Keratinocyte (primary cell): Measurements from ENCODE around the gene ZNF784.

ENCODE experiments used
- CTCF ChIP-seq, 3 experiments: IDR thresholded peaks in 1 of 3; conservative IDR thresholded peaks in 1 of 3; optimal IDR thresholded peaks in 1 of 3; 2 replicates in 2 of 3; 3 replicates in 1 of 3; pipeline versions ENCODE3 to v1.5.1; 2011; ENCODE audit warnings: low read length in 3 of 3, mild to moderate bottlenecking in 3 of 3, moderate library complexity in 2 of 3, control low read depth in 1 of 3, inconsistent platforms in 1 of 3; ENCODE audit not compliant: insufficient read depth in 2 of 3; ENCODE audit errors: extremely low read depth in 1 of 3
- EZH2 ChIP-seq: IDR thresholded peaks from one replicate; pipeline ENCODE4 v1.6.1; 2012; ENCODE audit warnings: inconsistent platforms, mild to moderate bottlenecking, low read length, moderate library complexity

- TF ChIP-seq CTCF (optimal IDR thresholded peaks at IDR 0.05 in 1 of 3, IDR thresholded peaks at IDR 0.05 in 1 of 3, conservative IDR thresholded peaks at IDR 0.05 in 1 of 3; ENCODE audit: extremely low read depth in 1 of 3, insufficient read depth in 2 of 3, low read length in 3 of 3) (no peak), EZH2 (no peak)
These were observed 9.4 kb downstream of the ZNF784 start for GRCh38 chr19:55614711-55615542.
